AG10803 (cell line): ENCODE results near the gene SLC12A4.

Experiments
- DNase-seq: peaks from one replicate; pipeline ENCODE4 v3.0.0; 2010; ENCODE audit warnings: low read depth
- H3K4me3 ChIP-seq: 2 replicates; pipeline ENCODE4 v1.5.1; 2011; ENCODE audit warnings: mild to moderate bottlenecking, low read length, control low read depth
- CTCF ChIP-seq: conservative IDR thresholded peaks from 2 replicates; pipeline ENCODE4 v1.5.1; 2011; ENCODE audit warnings: mild to moderate bottlenecking, low read length, control low read depth, inconsistent platforms

Gene SLC12A4

GRCh38 chr16:67949645-67950044 lies 18.8 kb downstream of the SLC12A4 start:
- H3K4me3 ChIP-seq = no peak overlapping the region
- no peak for DNase-seq
- no peak for TF ChIP-seq CTCF

DNA sequence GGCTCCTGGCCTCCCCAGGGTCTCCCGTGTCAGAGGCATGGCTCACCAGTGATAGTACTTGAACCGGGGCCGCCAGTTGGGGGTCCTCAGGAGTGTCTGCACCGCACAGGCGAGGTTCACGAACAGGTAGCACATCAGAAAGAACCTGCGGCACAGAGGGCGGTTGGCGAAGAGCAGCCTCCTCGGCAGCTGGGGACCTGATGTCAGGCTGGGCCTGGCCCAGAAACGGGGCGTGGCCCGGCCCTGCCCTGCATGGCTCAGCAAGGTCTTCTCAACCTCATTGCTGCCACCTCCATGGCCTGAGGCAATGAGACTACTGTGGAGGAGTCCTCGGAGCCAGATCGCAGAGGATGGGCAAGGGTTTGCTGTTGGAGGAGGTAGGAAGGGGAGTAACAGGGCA lies 20.4 kb downstream of the SLC12A4 start:
- TF ChIP-seq CTCF = no peak
- H3K4me3 ChIP-seq = no peak overlapping the region
- no peak for DNase-seq

DNA sequence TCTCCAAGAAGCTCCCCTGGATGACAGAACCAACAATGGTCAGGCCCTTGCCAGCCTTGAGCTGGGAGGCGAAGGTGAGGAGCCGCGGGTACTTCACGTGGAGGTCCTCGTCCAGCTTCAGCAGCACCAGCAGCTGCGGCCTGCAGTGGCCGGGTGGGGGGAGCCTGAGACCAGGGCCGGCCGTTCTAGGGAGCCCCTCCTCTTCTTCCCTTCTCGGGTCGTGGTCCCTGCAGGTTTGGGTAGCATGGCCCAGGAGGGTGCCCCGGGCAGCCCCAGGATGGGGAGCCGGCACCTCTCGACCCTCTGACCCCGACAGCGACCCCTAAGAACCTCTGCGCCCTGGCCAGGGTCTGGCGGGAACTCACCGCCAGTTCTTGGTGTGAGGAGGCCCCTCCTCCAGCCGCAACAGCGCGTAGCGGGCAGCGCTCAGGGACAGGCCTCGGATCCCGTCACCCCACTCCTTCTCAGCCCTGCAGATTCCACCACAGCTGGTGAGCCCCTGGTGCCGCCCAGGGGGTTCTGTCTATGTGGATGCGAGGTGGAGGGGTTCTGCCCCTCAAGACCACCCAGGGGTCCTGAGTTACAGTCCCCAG lies 21.4 kb downstream of the SLC12A4 start:
- DNase-seq = no peak
- TF ChIP-seq CTCF = no peak
- H3K4me3 ChIP-seq = no peak overlapping the region

- no peak overlapping the region for H3K4me3 ChIP-seq
- no peak for DNase-seq
- TF ChIP-seq CTCF = no peak
These were observed 22.3 kb downstream of the SLC12A4 start for GRCh38 chr16:67946128-67946569.

DNA sequence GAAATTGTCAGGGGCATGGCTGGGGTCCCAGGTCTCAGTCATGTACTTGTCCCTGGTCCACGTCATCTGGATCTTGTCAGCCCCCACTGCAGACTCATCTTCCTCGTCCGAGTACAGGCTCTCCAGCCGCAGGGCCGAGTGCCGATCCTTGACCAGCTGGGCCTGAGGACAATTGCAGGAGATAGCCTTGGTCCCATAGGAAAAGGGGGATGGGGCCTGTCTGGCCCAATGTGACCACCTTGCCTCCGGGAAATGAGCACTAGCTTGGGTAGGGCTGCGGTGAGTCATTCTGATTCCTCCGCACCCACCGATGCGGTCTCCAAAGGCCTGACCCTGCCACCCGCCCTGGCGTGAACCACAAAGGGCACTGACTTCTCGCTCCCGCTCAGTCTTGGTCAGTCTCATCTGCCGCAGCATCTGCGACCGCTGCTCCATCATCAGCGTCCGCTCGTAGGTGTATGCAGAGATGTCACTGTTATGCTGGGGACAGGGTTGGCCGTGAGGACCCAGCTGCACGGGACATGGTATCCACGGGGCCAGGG lies 23.0 kb downstream of the SLC12A4 start:
- H3K4me3 ChIP-seq = no peak overlapping the region
- no peak for TF ChIP-seq CTCF
- no peak for DNase-seq

GRCh38 chr16:67944690-67945391 lies 23.6 kb downstream of the SLC12A4 start:
- TF ChIP-seq CTCF = no peak
- no peak for DNase-seq
- no peak overlapping the region for H3K4me3 ChIP-seq
